ENCODE results near the gene KCNJ9. TPM values are rescaled to one million over a fixed set of nuclear protein-coding genes. Genes with fewer than 3 reads are reported as not detected.

Gene KCNJ9
- total and polyA plus RNA-seq, 4 donors, result not detected

GRCh38 chr1:160123726-160124125, 42.4 kb downstream of the KCNJ9 start:
- Histone ChIP-seq H3K4me1 (ENCODE audit: control insufficient read depth in 4 of 4, insufficient read depth in 4 of 4, low read length in 3 of 4) (no peaks in the 10 kb centered on the region), H3K4me3 (ENCODE audit: low read depth in 1 of 3, low read length in 3 of 3) (no peak overlapping the region), H3K27me3 (ENCODE audit: control insufficient read depth in 4 of 4, insufficient read depth in 4 of 4, low read length in 3 of 4) (no peaks in the 10 kb centered on the region), H3K36me3 (ENCODE audit: control insufficient read depth in 4 of 4, insufficient read depth in 3 of 4, low read depth in 1 of 4, low read length in 3 of 4) (no peaks in the 10 kb centered on the region), H3K9me3 (ENCODE audit: control insufficient read depth in 4 of 4, low read length in 3 of 4) (no peaks in the 10 kb centered on the region), H3K27ac (ENCODE audit: low read depth in 1 of 2, low read length in 2 of 2) (no peak overlapping the region), H3K9ac (ENCODE audit: low read depth in 1 of 2, low read length in 2 of 2) (no peak overlapping the region)
- TF ChIP-seq NR2F2 (IDR thresholded peaks at IDR 0.05) (no peak), RAD21 (IDR thresholded peaks at IDR 0.05) (no peak), SP1 (IDR thresholded peaks at IDR 0.05) (no peak), CTCF (IDR thresholded peaks at IDR 0.05; ENCODE audit: low read depth, low read length, missing input control) (no peak), ATF3 (IDR thresholded peaks at IDR 0.05) (no peak), HNF4G (IDR thresholded peaks at IDR 0.05) (no peak), HNF4A (conservative IDR thresholded peaks at IDR 0.05) (no peak), FOXA1 (IDR thresholded peaks at IDR 0.05) (no peak), MAX (IDR thresholded peaks at IDR 0.05) (no peak)
- no peak for DNase-seq (ENCODE audit: low spot score)

GRCh38 chr1:160124705-160125478, 43.6 kb downstream of the KCNJ9 start:
- TF ChIP-seq TAF1 (conservative IDR thresholded peaks at IDR 0.05) (no peak), MAX (IDR thresholded peaks at IDR 0.05) (no peak), YY1 (IDR thresholded peaks at IDR 0.05) (no peak), FOXA1 (IDR thresholded peaks at IDR 0.05) (no peak), HNF4A (conservative IDR thresholded peaks at IDR 0.05) (no peak), CTCF (IDR thresholded peaks at IDR 0.05; ENCODE audit: low read depth, low read length, missing input control) (no peak), RAD21 (IDR thresholded peaks at IDR 0.05) (no peak), RXRA (IDR thresholded peaks at IDR 0.05) (no peak), ATF3 (IDR thresholded peaks at IDR 0.05) (no peak), JUND (IDR thresholded peaks at IDR 0.05) (no peak), SP1 (IDR thresholded peaks at IDR 0.05) (no peak), NR2F2 (IDR thresholded peaks at IDR 0.05) (no peak), ZBTB33 (IDR thresholded peaks at IDR 0.05) (no peak), REST (IDR thresholded peaks at IDR 0.05) (no peak), EGR1 (IDR thresholded peaks at IDR 0.05; ENCODE audit: low read depth in 2 of 2) (no peak), HNF4G (IDR thresholded peaks at IDR 0.05) (no peak)
- no peaks in the 10 kb centered on the region for H3K27me3 ChIP-seq (ENCODE audit: control insufficient read depth in 4 of 4, insufficient read depth in 4 of 4, low read length in 3 of 4)
- no peaks in the 10 kb centered on the region for H3K4me1 ChIP-seq (ENCODE audit: control insufficient read depth in 4 of 4, insufficient read depth in 4 of 4, low read length in 3 of 4)
- no peaks in the 10 kb centered on the region for H3K9me3 ChIP-seq (ENCODE audit: control insufficient read depth in 4 of 4, low read length in 3 of 4)
- no peak overlapping the region for H3K27ac ChIP-seq (ENCODE audit: low read depth in 1 of 2, low read length in 2 of 2)
- WGBS, result 86% methylated on average over 8 of the region's 8 CpGs
- no peak overlapping the region for H3K4me3 ChIP-seq (ENCODE audit: low read depth in 1 of 3, low read length in 3 of 3)
- H3K36me3 ChIP-seq (ENCODE audit: control insufficient read depth in 4 of 4, insufficient read depth in 3 of 4, low read depth in 1 of 4, low read length in 3 of 4), result no peaks in the 10 kb centered on the region
- H3K9ac ChIP-seq (ENCODE audit: low read depth in 1 of 2, low read length in 2 of 2), result no peak overlapping the region
- DNase-seq (ENCODE audit: low spot score), result no peak

Data from liver (tissue), 9 donors.